Right hindlimb (tissue), 1 donor: ENCODE measurements around the gene KIAA1217.
"Not testable (repeated sequence)": the region's sequence is repeated elsewhere in the genome, so short reads cannot be mapped to it uniquely, and the experiment has no call there.

Experiments used
- DNase-seq: peaks from one replicate; pipeline ENCODE4 v3.0.0-alpha.2; 2018

KIAA1217 gene

GRCh38 chr10:24415455-24416125, 206.7 kb downstream of the KIAA1217 start:
- DNase-seq = peak; percentile 90

- no peak for DNase-seq
Observed at GRCh38 chr10:24416248-24416647, 207.3 kb downstream of the KIAA1217 start.

GRCh38 chr10:24417053-24417452, 208.1 kb downstream of the KIAA1217 start:
- no peak for DNase-seq

GRCh38 chr10:24418532-24418931, 209.6 kb downstream of the KIAA1217 start:
- no peak for DNase-seq

- no peak for DNase-seq
Observed at GRCh38 chr10:24419066-24419465, 210.1 kb downstream of the KIAA1217 start.

GRCh38 chr10:24425151-24425550, 216.2 kb downstream of the KIAA1217 start:
- no peak for DNase-seq

- DNase-seq = peak; percentile 41
Observed at GRCh38 chr10:24427678-24428409, 218.9 kb downstream of the KIAA1217 start.

- DNase-seq = no peak
Observed at GRCh38 chr10:24428410-24428782, 219.5 kb downstream of the KIAA1217 start.

GRCh38 chr10:24430591-24430990, 221.7 kb downstream of the KIAA1217 start:
- DNase-seq = no peak

GRCh38 chr10:24432478-24433416, 223.8 kb downstream of the KIAA1217 start:
- no peak for DNase-seq

- no peak for DNase-seq
Observed at GRCh38 chr10:24433705-24434104, 224.8 kb downstream of the KIAA1217 start.

- DNase-seq = no peak
Observed at GRCh38 chr10:24434961-24435360, 226.0 kb downstream of the KIAA1217 start.

GRCh38 chr10:24435374-24435773, 226.4 kb downstream of the KIAA1217 start:
- DNase-seq = no peak

- no peak for DNase-seq
Observed at GRCh38 chr10:24437302-24437701, 228.4 kb downstream of the KIAA1217 start.

GRCh38 chr10:24438800-24439199, 229.9 kb downstream of the KIAA1217 start:
- no peak for DNase-seq

- no peak for DNase-seq
Observed at GRCh38 chr10:24439935-24440334, 231.0 kb downstream of the KIAA1217 start.

- no peak for DNase-seq
Observed at GRCh38 chr10:24440817-24441797, 232.2 kb downstream of the KIAA1217 start.

GRCh38 chr10:24442234-24442633, 233.3 kb downstream of the KIAA1217 start:
- DNase-seq = no peak

- DNase-seq = not testable (repeated sequence)
Observed at GRCh38 chr10:24442641-24443174, 233.8 kb downstream of the KIAA1217 start.

GRCh38 chr10:24444337-24444736, 235.4 kb downstream of the KIAA1217 start:
- no peak for DNase-seq

- not testable (repeated sequence) for DNase-seq
Observed at GRCh38 chr10:24445958-24446357, 237.0 kb downstream of the KIAA1217 start.

GRCh38 chr10:24446739-24447138, 237.8 kb downstream of the KIAA1217 start:
- no peak for DNase-seq
